GM10266 (cell line): Measurements from ENCODE around the gene RPS6KA1.

Source experiments
- DNase-seq: peaks from one replicate; pipeline ENCODE4 v3.0.0; 2012; ENCODE audit errors: extremely low spot score
- TF ChIP-seq, protein P1 (sequence below): IDR thresholded peaks from 2 replicates; pipeline ENCODE4 v1.5.1; 2012; ENCODE audit warnings: mild to moderate bottlenecking, low read depth; ENCODE audit not compliant: control insufficient read depth, insufficient read depth; ENCODE audit errors: missing control alignments

The RPS6KA1 gene

DNA sequence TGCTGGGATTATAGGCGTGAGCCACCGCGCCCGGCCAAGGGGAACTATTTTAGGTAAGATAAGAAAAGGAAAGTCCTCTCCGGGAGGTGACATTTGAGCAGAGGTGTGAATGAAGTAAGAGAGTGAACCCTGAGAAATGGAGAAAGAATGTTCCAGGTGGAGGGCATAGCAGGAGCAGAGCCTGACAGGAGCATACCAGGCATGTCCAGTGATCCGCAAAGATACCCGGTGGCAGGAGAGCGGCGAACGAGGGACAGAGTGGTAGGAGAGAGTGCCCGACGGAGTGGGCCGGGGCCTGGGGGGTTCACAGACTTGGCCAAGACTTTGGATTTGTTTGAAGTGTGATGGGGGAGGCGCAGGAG, 7.9 kb upstream of the RPS6KA1 start:
- TF ChIP-seq, protein P1, sequence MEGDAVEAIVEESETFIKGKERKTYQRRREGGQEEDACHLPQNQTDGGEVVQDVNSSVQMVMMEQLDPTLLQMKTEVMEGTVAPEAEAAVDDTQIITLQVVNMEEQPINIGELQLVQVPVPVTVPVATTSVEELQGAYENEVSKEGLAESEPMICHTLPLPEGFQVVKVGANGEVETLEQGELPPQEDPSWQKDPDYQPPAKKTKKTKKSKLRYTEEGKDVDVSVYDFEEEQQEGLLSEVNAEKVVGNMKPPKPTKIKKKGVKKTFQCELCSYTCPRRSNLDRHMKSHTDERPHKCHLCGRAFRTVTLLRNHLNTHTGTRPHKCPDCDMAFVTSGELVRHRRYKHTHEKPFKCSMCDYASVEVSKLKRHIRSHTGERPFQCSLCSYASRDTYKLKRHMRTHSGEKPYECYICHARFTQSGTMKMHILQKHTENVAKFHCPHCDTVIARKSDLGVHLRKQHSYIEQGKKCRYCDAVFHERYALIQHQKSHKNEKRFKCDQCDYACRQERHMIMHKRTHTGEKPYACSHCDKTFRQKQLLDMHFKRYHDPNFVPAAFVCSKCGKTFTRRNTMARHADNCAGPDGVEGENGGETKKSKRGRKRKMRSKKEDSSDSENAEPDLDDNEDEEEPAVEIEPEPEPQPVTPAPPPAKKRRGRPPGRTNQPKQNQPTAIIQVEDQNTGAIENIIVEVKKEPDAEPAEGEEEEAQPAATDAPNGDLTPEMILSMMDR = no peak
- no peak for DNase-seq

DNA sequence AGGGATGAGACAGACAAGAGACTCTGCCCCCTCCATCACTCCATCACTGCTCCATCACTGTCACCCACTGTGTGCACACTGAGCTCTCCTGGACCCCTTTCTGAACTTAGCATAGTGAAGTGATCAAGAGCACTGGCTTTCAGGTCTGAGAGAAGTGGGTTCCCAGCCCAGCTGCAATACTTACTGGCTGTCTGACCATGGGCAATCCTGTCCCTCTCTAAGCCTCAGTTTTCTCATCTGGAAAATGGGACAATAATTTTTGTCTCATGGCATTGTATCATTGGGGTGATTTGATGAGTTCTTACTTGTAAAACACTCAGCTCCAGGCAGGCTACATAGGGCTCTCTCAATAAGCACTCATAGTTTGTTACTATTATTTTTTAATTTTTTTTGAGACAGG, 7.5 kb upstream of the RPS6KA1 start:
- no peak for DNase-seq
- TF ChIP-seq, protein P1 = no peak

DNA sequence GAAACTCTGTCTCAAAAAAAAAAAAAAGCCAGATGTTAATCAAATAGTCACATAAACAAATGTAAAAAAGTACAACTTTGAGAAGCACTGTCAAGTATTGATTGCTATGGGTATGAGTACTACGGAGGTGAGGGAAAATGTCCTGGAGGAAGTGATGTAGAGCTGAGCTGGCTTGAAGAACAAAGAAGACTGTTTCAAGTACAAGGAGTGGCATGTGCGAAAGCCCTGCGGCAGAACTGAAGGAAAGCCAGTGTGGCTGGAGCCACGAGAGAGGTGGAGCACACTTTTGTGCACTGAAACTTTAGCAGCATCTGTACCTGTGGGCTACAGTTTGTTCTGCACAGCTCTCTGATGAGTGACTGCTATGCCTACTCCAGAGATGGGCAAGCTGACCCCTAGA, 5.4 kb upstream of the RPS6KA1 start:
- peak; percentile 8 for DNase-seq
- TF ChIP-seq, protein P1 = no peak

DNA sequence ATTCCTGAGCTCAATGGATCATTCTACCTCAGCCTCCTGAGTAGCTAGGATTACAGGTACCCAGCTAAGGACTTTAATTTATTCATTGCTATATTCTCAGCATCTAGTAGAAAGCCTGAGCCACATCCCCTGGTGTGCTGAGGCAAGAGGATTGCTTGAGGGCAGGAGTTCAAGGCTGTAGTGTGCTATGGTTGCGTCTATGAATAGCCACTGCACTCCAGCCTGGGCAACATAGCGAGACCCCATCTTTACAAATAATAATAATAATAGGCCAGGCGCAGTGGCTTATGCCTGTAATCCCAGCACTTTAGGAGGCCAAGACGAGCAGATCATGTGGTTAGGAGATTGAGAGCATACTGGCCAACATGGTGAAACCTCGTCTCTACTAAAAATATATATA, 3.3 kb upstream of the RPS6KA1 start:
- TF ChIP-seq, protein P1 = no peak
- DNase-seq = no peak

DNA sequence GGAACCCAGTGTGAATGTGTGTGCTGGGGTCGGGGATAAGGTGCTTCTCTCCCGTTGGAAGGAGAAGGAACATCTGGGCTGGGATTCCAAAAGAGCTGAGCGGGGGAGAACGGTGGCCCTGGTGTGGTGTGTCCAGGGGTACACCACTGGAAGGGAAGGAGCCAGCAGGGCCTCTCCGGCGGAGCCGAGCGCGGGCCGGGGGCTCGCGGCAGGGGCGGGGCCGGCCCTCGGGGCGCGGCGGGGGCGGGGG, 231 bp upstream of the RPS6KA1 start:
- no peak for DNase-seq
- TF ChIP-seq, protein P1 = no peak

DNA sequence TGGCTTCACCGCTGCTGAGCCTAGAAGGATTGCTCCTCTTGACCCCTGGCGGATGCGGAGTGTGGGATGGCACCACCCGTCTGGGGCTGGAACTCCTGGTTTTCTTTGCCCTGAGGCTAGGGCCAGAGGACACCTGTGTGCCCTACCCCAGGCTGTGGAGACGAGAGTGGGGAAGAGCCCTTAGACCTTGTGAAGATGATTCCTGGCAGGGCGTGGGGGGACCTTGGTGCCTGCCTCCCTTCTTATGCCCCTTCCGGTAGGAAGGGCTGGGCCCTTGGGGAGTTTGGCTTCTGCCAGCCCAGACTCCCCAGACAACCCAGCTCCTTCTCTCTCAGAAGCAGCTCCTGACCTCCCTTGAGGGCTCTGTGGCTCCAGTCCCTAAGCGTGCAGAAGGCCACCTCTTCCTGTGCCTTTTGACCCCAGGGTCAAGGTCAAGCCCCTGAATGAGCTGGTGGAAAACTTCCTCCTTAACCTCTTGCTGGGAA, 891 bp downstream of the RPS6KA1 start:
- peak; percentile 39 for DNase-seq
- TF ChIP-seq, protein P1 = no peak

DNA sequence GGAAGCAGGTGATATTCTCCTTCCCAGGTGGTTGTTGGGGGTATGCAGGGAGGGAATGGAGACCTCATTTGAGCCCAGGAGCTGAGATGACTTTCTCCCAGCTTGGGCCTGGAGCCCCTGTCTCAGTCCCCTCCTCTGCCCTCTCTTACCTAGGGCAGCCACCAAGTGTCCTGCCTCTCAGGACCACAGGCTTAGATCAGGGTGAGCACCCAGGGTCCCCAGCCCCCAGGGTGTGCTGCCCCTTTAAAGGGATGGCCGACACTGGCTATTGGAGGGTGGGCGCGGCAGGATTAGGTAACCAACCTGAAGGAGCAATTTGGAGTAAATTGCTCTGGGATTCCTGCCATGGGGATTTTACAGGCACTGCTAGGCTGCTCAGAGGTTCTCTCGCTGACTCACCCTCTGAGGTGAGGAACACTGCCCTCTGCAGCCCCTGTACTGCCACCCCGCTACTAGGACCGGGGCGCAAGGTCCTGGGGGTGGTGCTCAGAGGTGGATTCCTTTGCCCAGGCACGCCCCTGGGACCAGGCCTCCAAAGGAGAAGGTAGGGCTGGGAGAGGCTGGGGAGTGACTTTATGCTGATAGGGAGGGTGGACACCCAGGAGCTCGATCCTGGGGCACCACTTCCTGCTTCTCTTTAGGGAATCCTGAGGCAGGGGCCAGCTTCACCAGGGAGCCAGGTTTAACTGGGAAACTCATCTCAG, 1.5 kb downstream of the RPS6KA1 start:
- peak; percentile 51 for DNase-seq
- TF ChIP-seq, protein P1 = peak; percentile 41
